HepG2 (cell line): ENCODE measurements around the gene NUDT1.

Source experiments
- CHD2 ChIP-seq: IDR thresholded peaks from 2 replicates; pipeline ENCODE4 v1.6.1; 2011; ENCODE audit warnings: low read depth, low read length, improper control_type of control experiment
- TF ChIP-seq, protein P1 (sequence below): sonication (generic); formaldehyde crosslinking; IDR thresholded peaks from 2 replicates; pipeline ENCODE4 v1.5.0; 2020; ENCODE audit warnings: mild to moderate bottlenecking, missing genetic modification reagents, moderate library complexity

DNA sequence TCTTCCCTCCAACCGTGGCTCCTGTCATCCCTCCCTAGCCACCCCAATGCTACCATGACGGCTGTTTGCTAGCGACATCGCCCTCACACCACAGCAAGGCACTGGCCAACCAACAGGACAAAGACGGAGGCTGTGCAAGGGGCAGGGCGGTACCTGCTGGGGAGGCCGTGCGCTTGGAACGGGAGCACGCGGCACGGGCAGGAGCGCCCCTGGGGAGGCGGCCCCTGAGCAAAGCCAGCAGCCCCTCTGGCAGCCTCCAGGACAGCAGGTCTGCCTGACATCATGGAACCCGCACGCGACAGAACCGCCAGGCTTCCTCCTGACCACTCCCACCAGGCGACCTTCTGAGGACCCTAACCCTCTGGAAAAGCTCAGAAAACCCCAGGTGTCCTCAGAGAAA, 22.0 kb upstream of the NUDT1 start:
- TF ChIP-seq CHD2: no peak
- TF ChIP-seq, protein P1, sequence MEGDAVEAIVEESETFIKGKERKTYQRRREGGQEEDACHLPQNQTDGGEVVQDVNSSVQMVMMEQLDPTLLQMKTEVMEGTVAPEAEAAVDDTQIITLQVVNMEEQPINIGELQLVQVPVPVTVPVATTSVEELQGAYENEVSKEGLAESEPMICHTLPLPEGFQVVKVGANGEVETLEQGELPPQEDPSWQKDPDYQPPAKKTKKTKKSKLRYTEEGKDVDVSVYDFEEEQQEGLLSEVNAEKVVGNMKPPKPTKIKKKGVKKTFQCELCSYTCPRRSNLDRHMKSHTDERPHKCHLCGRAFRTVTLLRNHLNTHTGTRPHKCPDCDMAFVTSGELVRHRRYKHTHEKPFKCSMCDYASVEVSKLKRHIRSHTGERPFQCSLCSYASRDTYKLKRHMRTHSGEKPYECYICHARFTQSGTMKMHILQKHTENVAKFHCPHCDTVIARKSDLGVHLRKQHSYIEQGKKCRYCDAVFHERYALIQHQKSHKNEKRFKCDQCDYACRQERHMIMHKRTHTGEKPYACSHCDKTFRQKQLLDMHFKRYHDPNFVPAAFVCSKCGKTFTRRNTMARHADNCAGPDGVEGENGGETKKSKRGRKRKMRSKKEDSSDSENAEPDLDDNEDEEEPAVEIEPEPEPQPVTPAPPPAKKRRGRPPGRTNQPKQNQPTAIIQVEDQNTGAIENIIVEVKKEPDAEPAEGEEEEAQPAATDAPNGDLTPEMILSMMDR (CRISPR knock-in tag): no peak
